Parathyroid adenoma (tissue), 2 donors: Measurements from ENCODE around the gene SCN8A.

ENCODE experiments used
- H2AFZ ChIP-seq: fragments of 300-600 bp; sonication (generic); one replicate; pipeline ENCODE4 v1.7.0; 2017; ENCODE audit warnings: antibody characterized with exemption, mild to moderate bottlenecking
- H3K27ac ChIP-seq: fragments of 300-600 bp; sonication (generic); one replicate; pipeline ENCODE4 v1.7.0; 2017
- H3K27me3 ChIP-seq: fragments of 300-600 bp; sonication (generic); one replicate; pipeline ENCODE4 v1.7.0; 2017; ENCODE audit warnings: low read length; ENCODE audit not compliant: control insufficient read depth, insufficient read depth
- H3K36me3 ChIP-seq: fragments of 300-600 bp; sonication (generic); one replicate; pipeline ENCODE4 v1.7.0; 2017; ENCODE audit warnings: low read length; ENCODE audit not compliant: control insufficient read depth, insufficient read depth
- H3K4me1 ChIP-seq: fragments of 300-600 bp; sonication (generic); one replicate; pipeline ENCODE4 v1.7.0; 2017; ENCODE audit warnings: control low read depth
- H3K4me2 ChIP-seq: fragments of 300-600 bp; sonication (generic); one replicate; pipeline ENCODE4 v1.7.0; 2017; ENCODE audit warnings: low read length
- H3K4me3 ChIP-seq: fragments of 300-600 bp; sonication (generic); one replicate; pipeline ENCODE4 v1.7.0; 2017; ENCODE audit warnings: low read depth, low read length
- H3K79me2 ChIP-seq: fragments of 300-600 bp; sonication (generic); one replicate; pipeline ENCODE4 v1.7.0; 2017; ENCODE audit warnings: control low read depth
- H3K9ac ChIP-seq: fragments of 300-600 bp; sonication (generic); one replicate; pipeline ENCODE4 v1.7.0; 2017; ENCODE audit warnings: mild to moderate bottlenecking
- H3K9me3 ChIP-seq: fragments of 300-600 bp; sonication (generic); one replicate; pipeline ENCODE4 v1.7.0; 2017; ENCODE audit warnings: low read length; ENCODE audit not compliant: control insufficient read depth
- TF ChIP-seq, protein P1 (sequence below): fragments of 300-600 bp; sonication (generic); IDR thresholded peaks from one replicate; pipeline ENCODE4 v1.7.0; 2017; ENCODE audit warnings: antibody characterized with exemption, mild to moderate bottlenecking
- donor health status: primary hyperparathyroidism.

Gene SCN8A

DNA sequence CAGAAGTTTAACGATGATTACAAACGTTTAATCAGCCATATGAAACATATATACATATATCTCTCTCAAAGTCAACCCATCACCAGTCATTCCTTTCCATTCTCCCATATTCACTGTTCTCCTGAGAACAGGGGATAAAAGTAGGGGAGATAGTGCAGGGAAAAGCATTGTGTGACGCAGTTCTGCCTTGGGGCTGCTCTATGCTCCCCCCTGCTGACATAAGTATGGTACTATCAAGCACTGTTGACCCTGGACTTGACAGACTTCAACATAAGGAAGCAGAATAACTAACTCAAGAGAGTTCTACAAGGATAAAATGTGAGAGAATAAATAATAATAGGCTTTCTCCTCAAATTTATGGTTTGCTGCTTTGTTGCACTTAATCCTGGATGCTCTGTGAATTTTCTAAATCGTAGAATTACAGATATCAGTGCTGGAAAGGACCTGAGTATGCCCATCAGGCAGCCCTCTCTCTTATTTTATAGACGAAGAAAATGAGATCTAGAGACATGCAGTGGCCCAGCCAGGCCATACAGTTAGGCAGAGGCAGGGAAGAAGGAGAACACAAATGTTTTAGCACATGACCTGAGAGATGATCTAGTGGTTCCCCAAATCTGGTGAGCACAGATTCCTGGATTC, 87.2 kb downstream of the SCN8A start:
- TF ChIP-seq, protein P1, sequence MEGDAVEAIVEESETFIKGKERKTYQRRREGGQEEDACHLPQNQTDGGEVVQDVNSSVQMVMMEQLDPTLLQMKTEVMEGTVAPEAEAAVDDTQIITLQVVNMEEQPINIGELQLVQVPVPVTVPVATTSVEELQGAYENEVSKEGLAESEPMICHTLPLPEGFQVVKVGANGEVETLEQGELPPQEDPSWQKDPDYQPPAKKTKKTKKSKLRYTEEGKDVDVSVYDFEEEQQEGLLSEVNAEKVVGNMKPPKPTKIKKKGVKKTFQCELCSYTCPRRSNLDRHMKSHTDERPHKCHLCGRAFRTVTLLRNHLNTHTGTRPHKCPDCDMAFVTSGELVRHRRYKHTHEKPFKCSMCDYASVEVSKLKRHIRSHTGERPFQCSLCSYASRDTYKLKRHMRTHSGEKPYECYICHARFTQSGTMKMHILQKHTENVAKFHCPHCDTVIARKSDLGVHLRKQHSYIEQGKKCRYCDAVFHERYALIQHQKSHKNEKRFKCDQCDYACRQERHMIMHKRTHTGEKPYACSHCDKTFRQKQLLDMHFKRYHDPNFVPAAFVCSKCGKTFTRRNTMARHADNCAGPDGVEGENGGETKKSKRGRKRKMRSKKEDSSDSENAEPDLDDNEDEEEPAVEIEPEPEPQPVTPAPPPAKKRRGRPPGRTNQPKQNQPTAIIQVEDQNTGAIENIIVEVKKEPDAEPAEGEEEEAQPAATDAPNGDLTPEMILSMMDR = peak; percentile 83

DNA sequence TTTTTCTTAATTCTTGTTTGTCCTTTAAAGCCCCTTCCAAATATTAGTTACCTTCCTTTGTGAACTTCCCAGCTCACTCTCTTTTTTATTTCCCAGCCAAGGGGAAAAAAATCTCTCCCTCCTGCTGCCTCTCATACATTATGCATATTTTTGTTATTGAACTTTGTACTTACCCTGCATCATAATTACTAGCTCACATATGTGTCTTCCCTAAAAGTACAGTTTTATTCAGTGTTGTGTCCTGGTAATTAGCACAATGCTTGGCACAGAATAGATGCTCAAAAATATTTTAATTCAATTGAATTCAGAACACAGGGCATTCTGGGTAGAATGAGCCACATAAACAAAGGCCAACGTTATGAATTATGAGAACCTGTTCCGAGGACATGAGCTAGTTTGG, 91.9 kb downstream of the SCN8A start:
- H3K9ac ChIP-seq = no peak overlapping the region
- no peaks in the 10 kb centered on the region for H3K9me3 ChIP-seq
- TF ChIP-seq, protein P1 = no peak
- H3K4me2 ChIP-seq = no peak overlapping the region
- H3K36me3 ChIP-seq = no peaks in the 10 kb centered on the region
- H3K27me3 ChIP-seq = no peaks in the 10 kb centered on the region
- H3K79me2 ChIP-seq = peaks cover 9% of the 10 kb centered on the region
- H3K27ac ChIP-seq = no peak overlapping the region
- no peak overlapping the region for H3K4me3 ChIP-seq
- H3K4me1 ChIP-seq = peaks cover 5% of the 10 kb centered on the region
- no peak overlapping the region for H2AFZ ChIP-seq

More for the DNA sequence above, 87.2 kb downstream of the SCN8A start:
- H3K36me3 ChIP-seq = no peaks in the 10 kb centered on the region
- H3K9me3 ChIP-seq = no peaks in the 10 kb centered on the region
- H3K27me3 ChIP-seq = no peaks in the 10 kb centered on the region
- peaks cover 12% of the 10 kb centered on the region for H3K4me1 ChIP-seq
- no peak overlapping the region for H3K27ac ChIP-seq
- peaks cover 8% of the 10 kb centered on the region for H3K79me2 ChIP-seq
- no peak overlapping the region for H3K4me2 ChIP-seq
- no peak overlapping the region for H3K4me3 ChIP-seq
- H2AFZ ChIP-seq = peak overlapping the region; percentile 26
- no peak overlapping the region for H3K9ac ChIP-seq

DNA sequence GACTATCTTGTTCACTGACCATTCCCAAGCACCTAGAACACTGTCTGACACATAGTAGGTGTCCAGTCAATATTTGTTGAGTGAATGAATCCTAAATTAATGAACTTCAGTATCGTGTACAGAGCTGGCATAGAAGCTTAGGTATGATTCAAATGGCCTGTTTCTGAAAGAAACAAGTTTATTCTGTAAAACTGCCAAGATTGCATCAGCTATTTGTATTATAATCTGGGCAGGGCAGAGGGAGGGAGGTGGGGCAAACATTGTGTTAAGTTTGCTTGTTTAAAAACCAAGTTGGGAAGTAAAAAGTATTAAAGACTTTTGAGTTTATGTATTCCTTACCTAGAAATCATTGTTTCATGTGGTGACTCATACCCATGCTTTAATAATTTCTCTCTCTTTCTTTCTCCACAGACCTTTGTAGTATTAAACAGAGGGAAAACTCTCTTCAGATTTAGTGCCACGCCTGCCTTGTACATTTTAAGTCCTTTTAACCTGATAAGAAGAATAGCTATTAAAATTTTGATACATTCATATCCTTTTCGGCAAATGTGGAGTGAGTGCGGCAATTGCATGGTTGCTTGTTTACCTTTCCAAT, 92.8 kb downstream of the SCN8A start:
- no peak overlapping the region for H2AFZ ChIP-seq
- H3K9ac ChIP-seq = no peak overlapping the region
- H3K27me3 ChIP-seq = no peaks in the 10 kb centered on the region
- TF ChIP-seq, protein P1 = no peak
- no peaks in the 10 kb centered on the region for H3K9me3 ChIP-seq
- no peak overlapping the region for H3K4me2 ChIP-seq
- H3K36me3 ChIP-seq = no peaks in the 10 kb centered on the region
- H3K27ac ChIP-seq = no peak overlapping the region
- H3K79me2 ChIP-seq = peaks cover 9% of the 10 kb centered on the region
- peaks cover 4% of the 10 kb centered on the region for H3K4me1 ChIP-seq
- H3K4me3 ChIP-seq = no peak overlapping the region

DNA sequence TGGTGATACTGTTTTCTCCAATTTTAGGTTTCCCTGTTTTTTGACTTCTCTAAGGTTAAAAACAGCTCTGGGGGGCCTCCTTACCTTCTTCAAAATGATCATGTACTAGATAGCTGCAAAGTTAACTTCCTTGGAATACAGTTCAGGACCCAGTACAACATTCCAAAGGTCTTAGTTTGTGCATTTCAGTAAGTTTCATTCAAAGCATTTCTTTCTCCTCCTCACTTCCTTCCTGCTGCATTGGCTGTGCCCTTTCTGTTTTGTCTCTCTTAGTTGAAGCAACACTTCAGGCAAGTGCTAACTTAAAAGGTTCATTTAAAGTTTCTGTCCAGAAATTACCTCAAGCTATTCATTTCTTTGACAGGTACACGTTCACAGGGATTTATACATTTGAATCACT, 95.7 kb downstream of the SCN8A start:
- H3K4me3 ChIP-seq = no peak overlapping the region
- no peaks in the 10 kb centered on the region for H3K27me3 ChIP-seq
- H3K9ac ChIP-seq = no peak overlapping the region
- H3K4me2 ChIP-seq = no peak overlapping the region
- H3K4me1 ChIP-seq = peaks cover 10% of the 10 kb centered on the region
- peaks cover 3% of the 10 kb centered on the region for H3K79me2 ChIP-seq
- no peak overlapping the region for H2AFZ ChIP-seq
- no peak overlapping the region for H3K27ac ChIP-seq
- TF ChIP-seq, protein P1 = no peak
- H3K36me3 ChIP-seq = no peaks in the 10 kb centered on the region
- no peaks in the 10 kb centered on the region for H3K9me3 ChIP-seq

DNA sequence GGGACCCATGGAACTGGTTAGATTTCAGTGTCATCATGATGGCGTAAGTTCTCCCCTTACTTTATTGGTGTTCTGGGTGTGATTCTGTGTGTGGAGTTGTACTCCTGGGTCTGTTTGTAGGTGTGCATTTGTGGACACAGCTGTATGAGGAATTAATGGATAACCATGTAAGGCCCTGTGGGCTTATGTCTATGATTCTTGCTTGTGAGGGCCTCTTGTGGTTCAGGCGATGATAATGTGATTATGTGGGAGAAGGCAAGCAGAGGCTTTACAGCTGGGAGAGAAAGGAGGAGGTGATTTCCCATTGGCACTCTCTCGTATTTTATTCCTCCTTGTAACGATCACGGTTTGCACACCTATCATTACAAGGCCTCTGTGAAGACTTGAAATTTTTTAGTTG, 96.1 kb downstream of the SCN8A start:
- peaks cover 15% of the 10 kb centered on the region for H3K4me1 ChIP-seq
- H2AFZ ChIP-seq = no peak overlapping the region
- H3K9me3 ChIP-seq = no peaks in the 10 kb centered on the region
- no peaks in the 10 kb centered on the region for H3K36me3 ChIP-seq
- no peak overlapping the region for H3K4me3 ChIP-seq
- no peaks in the 10 kb centered on the region for H3K27me3 ChIP-seq
- H3K79me2 ChIP-seq = peaks cover 3% of the 10 kb centered on the region
- H3K4me2 ChIP-seq = no peak overlapping the region
- TF ChIP-seq, protein P1 = no peak
- H3K9ac ChIP-seq = no peak overlapping the region
- H3K27ac ChIP-seq = no peak overlapping the region
